NB4 (cell line): ENCODE data around the gene ZMYND19.
"Not testable (repeated sequence)": the region's sequence is repeated elsewhere in the genome, so short reads cannot be mapped to it uniquely, and the experiment has no call there.

Experiments
- DNase-seq: peaks from one replicate; pipeline ENCODE4 v3.0.0; 2010; ENCODE audit warnings: low read depth
- H3K4me3 ChIP-seq: one replicate; pipeline ENCODE4 v1.5.1; 2011; ENCODE audit warnings: mild to moderate bottlenecking, low read depth, low read length, moderate library complexity
- MYC ChIP-seq: IDR thresholded peaks from 2 replicates; pipeline ENCODE4 v1.6.1; 2011; ENCODE audit warnings: low read depth, low read length
- POLR2A ChIP-seq: IDR thresholded peaks from 2 replicates; pipeline ENCODE4 v1.6.1; 2011; ENCODE audit warnings: mild to moderate bottlenecking; ENCODE audit not compliant: insufficient read length; ENCODE audit errors: extremely low read depth
- TF ChIP-seq, protein P1 (sequence below): IDR thresholded peaks from 2 replicates; pipeline ENCODE4 v1.6.1; 2011; ENCODE audit warnings: low read depth, low read length
- TF ChIP-seq, protein P2 (sequence below): IDR thresholded peaks from one replicate; pipeline ENCODE4 v1.5.1; 2012; ENCODE audit warnings: low read depth, low read length

The ZMYND19 gene

DNA sequence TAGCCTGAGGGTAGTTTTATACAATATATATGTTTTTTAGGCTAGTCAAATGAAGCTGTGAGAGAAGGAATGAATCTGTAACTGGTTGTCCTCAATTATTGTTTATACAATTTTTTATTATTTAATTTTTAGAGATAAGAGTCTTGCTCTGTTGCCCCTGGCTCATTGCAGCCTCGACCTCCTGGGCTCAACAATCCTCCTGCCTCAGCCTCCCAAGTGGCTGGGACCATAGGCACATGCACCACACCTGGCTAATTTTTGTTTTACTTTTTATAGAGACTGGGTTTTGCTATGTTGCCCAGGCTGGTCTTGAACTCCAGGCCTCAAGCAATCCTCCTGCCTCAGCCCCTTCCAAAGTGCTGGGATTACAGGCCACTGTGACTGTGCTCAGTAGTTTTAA is 36.0 kb downstream of the ZMYND19 start:
- TF ChIP-seq, protein P1, sequence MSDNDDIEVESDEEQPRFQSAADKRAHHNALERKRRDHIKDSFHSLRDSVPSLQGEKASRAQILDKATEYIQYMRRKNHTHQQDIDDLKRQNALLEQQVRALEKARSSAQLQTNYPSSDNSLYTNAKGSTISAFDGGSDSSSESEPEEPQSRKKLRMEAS = no peak
- TF ChIP-seq, protein P2, sequence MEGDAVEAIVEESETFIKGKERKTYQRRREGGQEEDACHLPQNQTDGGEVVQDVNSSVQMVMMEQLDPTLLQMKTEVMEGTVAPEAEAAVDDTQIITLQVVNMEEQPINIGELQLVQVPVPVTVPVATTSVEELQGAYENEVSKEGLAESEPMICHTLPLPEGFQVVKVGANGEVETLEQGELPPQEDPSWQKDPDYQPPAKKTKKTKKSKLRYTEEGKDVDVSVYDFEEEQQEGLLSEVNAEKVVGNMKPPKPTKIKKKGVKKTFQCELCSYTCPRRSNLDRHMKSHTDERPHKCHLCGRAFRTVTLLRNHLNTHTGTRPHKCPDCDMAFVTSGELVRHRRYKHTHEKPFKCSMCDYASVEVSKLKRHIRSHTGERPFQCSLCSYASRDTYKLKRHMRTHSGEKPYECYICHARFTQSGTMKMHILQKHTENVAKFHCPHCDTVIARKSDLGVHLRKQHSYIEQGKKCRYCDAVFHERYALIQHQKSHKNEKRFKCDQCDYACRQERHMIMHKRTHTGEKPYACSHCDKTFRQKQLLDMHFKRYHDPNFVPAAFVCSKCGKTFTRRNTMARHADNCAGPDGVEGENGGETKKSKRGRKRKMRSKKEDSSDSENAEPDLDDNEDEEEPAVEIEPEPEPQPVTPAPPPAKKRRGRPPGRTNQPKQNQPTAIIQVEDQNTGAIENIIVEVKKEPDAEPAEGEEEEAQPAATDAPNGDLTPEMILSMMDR = no peak
- TF ChIP-seq POLR2A (no peak), MYC (no peak)
- DNase-seq = no peak
- H3K4me3 ChIP-seq = no peak overlapping the region

DNA sequence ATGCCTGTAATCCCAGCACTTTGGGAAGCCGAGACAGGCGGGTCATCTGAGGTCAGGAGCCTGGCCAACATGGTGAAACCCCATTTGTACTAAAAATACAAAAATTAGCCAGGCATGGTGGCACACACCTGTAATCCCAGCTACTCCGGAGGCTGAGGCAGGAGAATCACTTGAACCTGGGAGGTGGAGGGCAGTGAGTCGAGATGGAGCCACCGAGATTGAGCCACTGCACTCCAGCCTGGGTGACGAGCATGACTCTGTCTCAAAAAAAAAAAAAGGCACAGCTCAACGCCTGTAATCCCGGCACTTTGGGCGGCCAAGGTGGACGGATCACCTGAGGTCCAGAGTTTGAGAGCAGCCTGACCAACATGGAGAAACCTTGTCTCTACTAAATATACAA is 36.7 kb downstream of the ZMYND19 start:
- not testable (repeated sequence) for H3K4me3 ChIP-seq, DNase-seq

DNA sequence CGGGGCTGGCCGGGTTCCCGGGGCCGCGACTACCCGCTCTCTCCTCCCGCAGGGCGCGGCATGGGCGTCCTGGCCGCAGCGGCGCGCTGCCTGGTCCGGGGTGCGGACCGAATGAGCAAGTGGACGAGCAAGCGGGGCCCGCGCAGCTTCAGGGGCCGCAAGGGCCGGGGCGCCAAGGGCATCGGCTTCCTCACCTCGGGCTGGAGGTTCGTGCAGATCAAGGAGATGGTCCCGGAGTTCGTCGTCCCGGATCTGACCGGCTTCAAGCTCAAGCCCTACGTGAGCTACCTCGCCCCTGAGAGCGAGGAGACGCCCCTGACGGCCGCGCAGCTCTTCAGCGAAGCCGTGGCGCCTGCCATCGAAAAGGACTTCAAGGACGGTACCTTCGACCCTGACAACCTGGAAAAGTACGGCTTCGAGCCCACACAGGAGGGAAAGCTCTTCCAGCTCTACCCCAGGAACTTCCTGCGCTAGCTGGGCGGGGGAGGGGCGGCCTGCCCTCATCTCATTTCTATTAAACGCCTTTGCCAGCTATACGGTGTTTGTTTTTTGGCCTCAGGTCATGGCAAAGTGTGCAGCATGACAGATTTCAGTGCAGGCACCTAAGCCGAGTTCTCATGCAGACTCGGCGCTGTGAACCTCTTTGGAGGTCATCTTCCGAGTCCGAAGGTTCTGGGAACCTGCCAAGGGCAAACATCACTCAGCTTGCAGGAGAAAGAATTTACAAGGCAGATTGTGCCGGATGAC is 38.1 kb downstream of the ZMYND19 start:
- peak overlapping the region; percentile 78 for H3K4me3 ChIP-seq
- no peak for TF ChIP-seq MYC
- no peak for TF ChIP-seq POLR2A
- TF ChIP-seq, protein P1 = no peak
- TF ChIP-seq, protein P2 = no peak
- peak; percentile 51 for DNase-seq

DNA sequence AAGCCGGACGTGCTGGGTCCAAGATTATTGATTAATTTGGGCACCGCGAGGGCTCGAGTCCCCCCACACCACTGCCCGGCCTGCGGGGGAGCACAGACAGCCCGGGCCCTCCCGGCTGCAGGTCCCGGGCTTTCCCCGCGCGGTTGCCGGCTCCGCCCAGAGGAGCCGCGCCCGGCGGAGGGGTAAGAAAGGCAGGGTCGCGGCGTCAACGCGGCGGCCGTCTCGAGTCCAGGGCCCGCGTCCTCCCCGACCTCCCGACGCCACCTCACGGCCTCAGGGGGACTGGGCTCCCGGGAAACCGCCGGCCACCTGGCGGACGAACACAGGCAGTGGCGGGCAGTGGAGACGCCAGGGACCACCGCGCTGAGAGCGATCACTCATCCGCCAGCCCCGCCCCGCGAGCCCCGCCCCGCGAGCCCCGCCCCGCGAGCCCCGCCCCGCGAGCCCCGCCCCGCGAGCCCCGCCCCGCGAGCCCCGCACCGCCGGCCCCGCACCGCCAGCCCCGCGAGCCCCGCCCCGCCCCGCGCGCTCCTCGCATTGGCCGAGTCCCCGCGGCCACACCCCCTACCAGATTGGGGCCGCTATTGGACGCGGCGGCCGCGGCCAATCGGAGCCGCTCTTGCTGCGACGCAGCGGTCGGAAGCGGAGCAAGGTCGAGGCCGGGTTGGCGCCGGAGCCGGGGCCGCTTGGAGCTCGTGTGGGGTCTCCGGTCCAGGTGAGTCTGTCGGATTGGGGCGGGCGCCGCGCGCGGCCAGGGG is 38.9 kb downstream of the ZMYND19 start, which contains the start of gene MRPL41:
Gene MRPL41, plus strand, starts transcription at position 616 of the 758 bp plus-strand sequence. CDS start 203 bp downstream, outside the sequence.
- TF ChIP-seq, protein P2 = peak; percentile 18
- TF ChIP-seq MYC (no peak), POLR2A (peak; percentile 89)
- TF ChIP-seq, protein P1 = no peak
- peak; percentile 92 for DNase-seq
- H3K4me3 ChIP-seq = peak within 1 kb of the TSS; percentile 78

DNA sequence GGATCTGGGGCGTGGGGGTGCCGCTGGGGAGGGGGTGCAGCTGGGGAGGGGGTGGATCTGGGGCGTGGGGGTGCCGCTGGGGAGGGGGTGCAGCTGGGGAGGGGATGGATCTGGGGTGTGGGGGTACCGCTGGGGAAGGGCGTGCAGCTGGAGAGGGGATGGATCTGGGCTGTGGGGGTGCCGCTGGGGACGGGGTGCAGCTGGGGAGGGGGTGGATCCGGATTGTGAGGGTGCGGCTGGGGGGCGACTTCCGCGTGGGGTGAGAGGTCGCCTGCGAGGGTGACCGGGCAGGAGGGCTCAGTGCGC is 39.4 kb downstream of the ZMYND19 start:
- not testable (repeated sequence) for DNase-seq
- peak overlapping the region; percentile 47 for H3K4me3 ChIP-seq

DNA sequence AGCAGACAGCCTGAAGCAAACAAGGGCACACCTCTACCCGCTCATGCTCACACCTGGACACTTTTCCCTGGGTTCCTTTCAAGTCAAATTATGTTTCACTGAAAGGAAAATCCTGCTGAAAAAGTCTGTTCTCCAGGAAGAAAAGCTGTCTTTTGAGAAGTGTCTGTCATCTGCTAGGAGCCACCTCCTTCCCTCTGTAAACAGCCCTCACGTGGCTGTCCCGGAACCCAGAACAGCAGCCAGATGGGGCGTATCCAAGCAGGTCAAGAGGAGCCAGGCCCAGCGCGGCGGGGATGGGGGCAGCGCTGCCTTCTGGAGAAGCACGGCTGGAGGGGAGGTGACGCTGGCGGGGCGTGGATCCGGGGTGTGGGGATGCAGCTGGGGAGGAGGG is 40.1 kb downstream of the ZMYND19 start, which contains the start of gene PNPLA7:
Gene PNPLA7, minus strand, starts transcription at position 172 of the 391 bp plus-strand sequence. CDS start 205 bp downstream, outside the sequence.
- peak within 1 kb of the TSS; percentile 47 for H3K4me3 ChIP-seq
- TF ChIP-seq MYC = no peak
- TF ChIP-seq, protein P2 = no peak
- TF ChIP-seq POLR2A = no peak
- TF ChIP-seq, protein P1 = peak; percentile 96
- peak; percentile 72 for DNase-seq
